ENCODE measurements around the gene PSPN.

PSPN gene

GRCh38 chr19:6375411-6376010 lies at the start of gene PSPN:
PSPN (minus strand) TSS chr19:6375933; CDS start chr19:6375849, 84 bp downstream.
- peaks cover 0 to 4% of the 10 kb centered on the region in 2 donors for H3K9me3 ChIP-seq (ENCODE audit: control insufficient read depth in 2 of 2, low read length in 2 of 2)
- no peak within 1 kb of the TSS for H3K27ac ChIP-seq (ENCODE audit: low read length)
- H3K27me3 ChIP-seq (ENCODE audit: control insufficient read depth in 1 of 2, insufficient read depth in 2 of 2, low read length in 2 of 2), result no peaks in the 10 kb centered on the region

DNA sequence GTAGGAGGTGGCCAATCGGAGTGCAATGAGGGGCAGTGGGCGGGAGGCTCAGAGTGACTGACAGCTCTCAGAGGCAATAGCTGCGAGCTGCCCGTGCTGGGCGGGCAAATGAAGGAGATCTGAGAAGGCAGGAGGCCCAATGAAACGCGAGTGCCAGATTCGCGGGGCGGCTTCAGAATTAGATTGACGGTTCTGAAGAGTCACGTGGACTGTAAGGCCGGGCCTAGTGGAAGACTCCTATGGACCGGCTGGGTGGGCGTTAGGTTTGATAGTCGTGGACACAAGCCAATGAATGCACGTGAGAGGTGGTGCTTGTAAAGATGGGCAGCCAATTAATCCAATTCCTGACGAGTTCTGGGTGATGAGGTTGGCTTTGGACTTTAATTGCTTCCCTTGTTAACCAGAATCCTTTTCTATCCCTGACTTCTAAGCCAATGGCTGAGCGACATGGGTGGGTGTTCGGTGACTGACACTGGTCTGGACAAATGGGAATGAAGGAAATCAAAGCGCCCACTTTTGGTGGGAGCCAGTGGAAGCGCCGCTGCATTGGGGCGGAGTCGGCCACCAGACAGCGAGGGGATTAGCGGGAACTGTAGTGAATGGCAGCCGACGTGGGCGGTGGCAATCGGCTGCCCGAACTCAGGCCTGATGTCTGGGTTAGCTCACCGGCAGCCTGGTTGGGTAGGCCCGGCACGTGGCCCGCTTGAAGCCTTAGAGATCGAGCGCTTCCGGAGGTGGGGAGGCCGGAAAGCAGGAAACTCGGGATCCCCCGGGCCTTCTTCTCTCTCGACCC lies 49.4 kb upstream of the PSPN start:
- Histone ChIP-seq H3K9me3 (ENCODE audit: control insufficient read depth in 2 of 2, low read length in 2 of 2) (peaks cover 0 to 4% of the 10 kb centered on the region in 2 donors), H3K27ac (ENCODE audit: low read length) (peak overlapping the region; percentile 88), H3K4me3 (ENCODE audit: low read length in 2 of 2) (peak overlapping the region; percentile 26 to 54), H3K4me1 (ENCODE audit: control insufficient read depth, insufficient read depth, low read length) (peaks cover 30% of the 10 kb centered on the region), H3K9ac (ENCODE audit: low read length in 2 of 2) (peak overlapping the region; percentile 16 to 47), H3K27me3 (ENCODE audit: control insufficient read depth in 1 of 2, insufficient read depth in 2 of 2, low read length in 2 of 2) (peaks cover 0 to 2% of the 10 kb centered on the region in 2 donors), H3K36me3 (ENCODE audit: control insufficient read depth in 2 of 2, insufficient read depth in 2 of 2, low read length in 2 of 2) (peaks cover 7% of the 10 kb centered on the region in 2 donors)

More at GRCh38 chr19:6375411-6376010, at the start of gene PSPN:
- Histone ChIP-seq H3K36me3 (ENCODE audit: control insufficient read depth in 2 of 2, insufficient read depth in 2 of 2, low read length in 2 of 2) (peaks cover 10 to 13% of the 10 kb centered on the region in 2 donors), H3K4me1 (ENCODE audit: control insufficient read depth, insufficient read depth, low read length) (peaks cover 24% of the 10 kb centered on the region), H3K9ac (ENCODE audit: low read length in 2 of 2) (no peak within 1 kb of the TSS), H3K4me3 (ENCODE audit: low read length in 2 of 2) (no peak within 1 kb of the TSS)

- Histone ChIP-seq H3K9me3 (ENCODE audit: control insufficient read depth in 2 of 2, low read length in 2 of 2) (peaks cover 0 to 4% of the 10 kb centered on the region in 2 donors), H3K4me3 (ENCODE audit: low read length in 2 of 2) (peak within 1 kb of the TSS; percentile 85 to 96), H3K9ac (ENCODE audit: low read length in 2 of 2) (peak within 1 kb of the TSS; percentile 86 to 89), H3K4me1 (ENCODE audit: control insufficient read depth, insufficient read depth, low read length) (peaks cover 32% of the 10 kb centered on the region), H3K36me3 (ENCODE audit: control insufficient read depth in 2 of 2, insufficient read depth in 2 of 2, low read length in 2 of 2) (peaks cover 12 to 14% of the 10 kb centered on the region in 2 donors), H3K27me3 (ENCODE audit: control insufficient read depth in 1 of 2, insufficient read depth in 2 of 2, low read length in 2 of 2) (peaks cover 0 to 2% of the 10 kb centered on the region in 2 donors), H3K27ac (ENCODE audit: low read length) (peak within 1 kb of the TSS; percentile 88)
Measured at GRCh38 chr19:6424195-6424938, 48.6 kb upstream of the PSPN start, which contains the start of gene KHSRP. KHSRP (minus strand) TSS chr19:6424811; CDS start chr19:6424701, 110 bp downstream.

- Histone ChIP-seq H3K27ac (ENCODE audit: low read length) (peak overlapping the region; percentile 46), H3K9me3 (ENCODE audit: control insufficient read depth in 2 of 2, low read length in 2 of 2) (peaks cover 0 to 4% of the 10 kb centered on the region in 2 donors), H3K27me3 (ENCODE audit: control insufficient read depth in 1 of 2, insufficient read depth in 2 of 2, low read length in 2 of 2) (peaks cover 0 to 2% of the 10 kb centered on the region in 2 donors), H3K9ac (ENCODE audit: low read length in 2 of 2) (peak overlapping the region; percentile 86 to 89), H3K36me3 (ENCODE audit: control insufficient read depth in 2 of 2, insufficient read depth in 2 of 2, low read length in 2 of 2) (peaks cover 20 to 21% of the 10 kb centered on the region in 2 donors), H3K4me3 (ENCODE audit: low read length in 2 of 2) (peak overlapping the region; percentile 85 to 96), H3K4me1 (ENCODE audit: control insufficient read depth, insufficient read depth, low read length) (peaks cover 34% of the 10 kb centered on the region)
Measured at GRCh38 chr19:6423499-6424194, 47.9 kb upstream of the PSPN start.

DNA sequence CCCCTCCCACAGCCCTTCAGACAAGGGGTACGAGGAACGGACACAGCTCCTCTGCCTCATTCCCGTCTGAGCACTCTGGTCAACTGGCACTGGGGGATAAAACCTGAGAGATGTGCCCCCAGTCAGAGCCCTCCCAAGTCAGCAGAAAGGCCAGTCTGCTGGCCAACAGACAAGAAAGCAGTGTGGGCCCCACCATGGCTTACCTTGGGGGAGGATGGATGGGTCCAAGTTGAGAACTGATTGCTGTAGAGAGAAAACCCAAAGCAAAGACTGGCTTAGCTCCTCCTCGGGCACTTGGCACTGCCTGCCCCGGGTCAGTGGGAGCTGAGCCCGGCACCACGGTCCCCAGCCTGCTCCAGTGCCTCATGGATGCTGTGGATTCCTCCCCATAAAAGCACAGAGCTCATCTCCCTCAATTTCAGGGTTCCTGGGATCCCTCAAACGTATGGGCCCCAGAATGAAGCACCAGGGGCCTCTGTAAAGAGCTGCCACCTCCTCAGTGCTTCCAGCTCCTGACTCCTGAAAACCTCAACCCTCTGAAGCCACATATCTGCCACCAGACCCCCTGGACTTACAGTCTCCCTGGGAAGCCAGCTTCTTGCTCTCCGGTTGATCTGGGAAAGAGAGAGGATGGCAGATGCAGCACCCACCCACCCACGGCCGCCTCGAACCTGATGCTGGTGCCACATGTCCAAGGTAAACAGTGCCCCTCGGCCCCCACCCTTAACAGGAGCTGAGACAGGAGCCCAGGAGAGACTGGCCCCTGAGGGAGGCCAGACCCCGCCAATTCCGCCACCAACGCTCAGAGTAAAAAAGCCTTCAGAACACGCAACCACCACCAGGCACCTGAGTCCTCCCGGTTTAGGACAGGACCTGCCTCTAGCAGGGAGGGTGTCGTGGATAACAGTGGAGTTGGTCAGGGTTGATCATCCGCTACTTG lies 45.6 kb upstream of the PSPN start:
- no peaks in the 10 kb centered on the region for H3K27me3 ChIP-seq (ENCODE audit: control insufficient read depth in 1 of 2, insufficient read depth in 2 of 2, low read length in 2 of 2)
- peak overlapping the region in 1 of 2 donors; percentile 15 for H3K4me3 ChIP-seq (ENCODE audit: low read length in 2 of 2)
- peak overlapping the region in 1 of 2 donors; percentile 27 for H3K9ac ChIP-seq (ENCODE audit: low read length in 2 of 2)
- H3K27ac ChIP-seq (ENCODE audit: low read length), result no peak overlapping the region
- peaks cover 34% of the 10 kb centered on the region for H3K4me1 ChIP-seq (ENCODE audit: control insufficient read depth, insufficient read depth, low read length)
- peaks cover 43 to 44% of the 10 kb centered on the region in 2 donors for H3K36me3 ChIP-seq (ENCODE audit: control insufficient read depth in 2 of 2, insufficient read depth in 2 of 2, low read length in 2 of 2)
- peaks cover 0 to 4% of the 10 kb centered on the region in 2 donors for H3K9me3 ChIP-seq (ENCODE audit: control insufficient read depth in 2 of 2, low read length in 2 of 2)

DNA sequence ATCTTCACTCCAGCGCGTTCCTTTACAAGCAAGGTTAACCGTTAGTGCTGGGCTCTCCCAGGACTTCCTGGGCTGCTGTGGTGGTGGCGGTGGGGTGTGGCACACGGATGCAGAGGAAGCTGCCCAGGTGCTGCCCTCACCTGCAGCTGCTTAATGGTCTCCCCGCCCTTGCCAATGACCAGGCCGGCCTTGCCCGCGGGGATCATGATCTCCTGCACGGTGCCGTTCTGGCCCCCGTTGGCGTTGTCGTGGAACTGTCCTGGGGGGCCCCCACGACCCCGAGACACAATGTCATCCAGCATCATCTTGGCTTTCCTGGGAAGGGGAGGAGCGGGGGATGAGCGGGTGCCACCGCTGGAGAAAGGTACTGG lies 42.8 kb upstream of the PSPN start:
- Histone ChIP-seq H3K4me3 (ENCODE audit: low read length in 2 of 2) (no peak overlapping the region), H3K36me3 (ENCODE audit: control insufficient read depth in 2 of 2, insufficient read depth in 2 of 2, low read length in 2 of 2) (peaks cover 56 to 59% of the 10 kb centered on the region in 2 donors), H3K4me1 (ENCODE audit: control insufficient read depth, insufficient read depth, low read length) (peaks cover 26% of the 10 kb centered on the region)

DNA sequence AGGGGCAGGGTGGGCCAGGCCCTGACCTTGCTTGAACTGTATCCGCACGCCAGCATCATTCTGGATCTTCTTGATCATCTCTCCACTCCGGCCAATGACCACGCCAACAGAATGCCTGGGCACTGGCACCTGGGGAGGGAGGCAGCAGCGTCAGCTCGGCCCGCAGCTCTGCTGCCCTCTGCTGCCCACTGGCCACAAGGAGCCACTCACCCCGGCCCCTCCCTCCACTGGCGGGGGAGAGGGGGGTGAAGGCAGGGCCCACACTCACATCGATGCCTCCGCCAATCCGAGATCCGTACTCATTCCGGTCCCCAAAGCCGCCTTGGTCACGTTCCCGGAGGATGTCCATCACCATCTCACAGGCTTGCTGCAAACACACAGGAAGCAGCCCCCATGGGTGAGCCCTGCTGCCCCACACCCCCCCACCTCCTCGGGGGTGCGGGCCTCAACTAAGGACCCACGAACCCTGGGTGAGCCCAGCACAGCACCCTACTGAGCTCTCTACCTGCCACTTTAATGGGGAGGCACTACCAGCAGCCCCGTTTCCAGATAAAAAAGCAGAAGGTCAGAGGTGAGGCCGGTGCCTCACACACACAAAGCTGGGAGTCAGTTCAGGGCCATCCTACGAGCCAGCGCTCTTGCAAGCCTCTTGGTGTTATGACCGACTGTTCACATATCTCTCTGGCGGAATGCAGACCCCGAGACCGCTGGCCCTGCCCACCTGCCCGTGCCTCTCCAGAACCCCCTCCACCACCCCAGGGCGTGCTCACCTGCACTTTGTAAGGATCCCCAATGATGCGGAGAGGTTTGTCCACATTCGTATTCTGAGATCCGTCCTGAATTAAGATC lies 42.2 kb upstream of the PSPN start:
- no peaks in the 10 kb centered on the region for H3K9me3 ChIP-seq (ENCODE audit: control insufficient read depth in 2 of 2, low read length in 2 of 2)
- peaks cover 56 to 59% of the 10 kb centered on the region in 2 donors for H3K36me3 ChIP-seq (ENCODE audit: control insufficient read depth in 2 of 2, insufficient read depth in 2 of 2, low read length in 2 of 2)
- H3K4me1 ChIP-seq (ENCODE audit: control insufficient read depth, insufficient read depth, low read length), result peaks cover 20% of the 10 kb centered on the region
- no peaks in the 10 kb centered on the region for H3K27me3 ChIP-seq (ENCODE audit: control insufficient read depth in 1 of 2, insufficient read depth in 2 of 2, low read length in 2 of 2)
- H3K9ac ChIP-seq (ENCODE audit: low read length in 2 of 2), result no peak overlapping the region
- H3K4me3 ChIP-seq (ENCODE audit: low read length in 2 of 2), result no peak overlapping the region
- H3K27ac ChIP-seq (ENCODE audit: low read length), result no peak overlapping the region

More for the DNA sequence above, 42.8 kb upstream of the PSPN start:
- H3K27me3 ChIP-seq (ENCODE audit: control insufficient read depth in 1 of 2, insufficient read depth in 2 of 2, low read length in 2 of 2), result no peaks in the 10 kb centered on the region
- H3K9me3 ChIP-seq (ENCODE audit: control insufficient read depth in 2 of 2, low read length in 2 of 2), result no peaks in the 10 kb centered on the region
- no peak overlapping the region for H3K27ac ChIP-seq (ENCODE audit: low read length)
- H3K9ac ChIP-seq (ENCODE audit: low read length in 2 of 2), result no peak overlapping the region

DNA sequence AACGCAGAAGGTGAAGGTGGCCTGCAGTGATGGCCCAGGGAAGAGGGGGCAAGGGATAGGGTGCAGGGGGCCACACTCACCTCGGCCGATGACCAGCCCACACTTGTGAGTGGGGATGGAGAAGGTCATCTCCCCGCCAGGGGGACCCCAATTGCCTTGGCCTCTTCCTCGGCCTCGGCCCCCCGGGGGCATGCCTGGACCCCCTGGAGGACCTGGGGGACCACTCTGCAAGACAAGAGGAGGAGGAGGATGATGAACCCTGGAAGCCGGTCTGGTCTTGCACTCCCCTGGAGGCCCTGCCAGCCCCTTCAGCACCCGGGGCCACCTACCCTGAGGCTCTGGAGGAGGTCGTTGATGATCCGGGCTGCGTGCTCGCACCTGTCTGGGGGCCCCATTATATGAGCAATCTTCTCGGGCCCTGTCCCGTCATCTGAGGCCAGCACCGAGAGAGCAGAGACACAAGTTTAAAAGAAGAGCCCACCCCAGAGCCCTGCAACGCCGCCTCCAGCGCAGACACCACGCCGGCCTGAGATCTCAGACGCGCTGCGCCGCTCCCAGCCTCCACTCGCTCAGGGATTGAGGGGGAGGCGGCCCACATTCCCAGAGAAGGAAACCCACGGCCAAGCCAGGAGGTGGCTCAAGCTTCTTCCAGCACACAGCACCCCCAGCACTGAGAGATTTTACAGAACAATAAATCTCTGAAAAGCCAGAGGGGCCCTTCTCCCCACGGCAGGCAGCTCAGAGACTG lies 41.1 kb upstream of the PSPN start:
- peaks cover 56 to 59% of the 10 kb centered on the region in 2 donors for H3K36me3 ChIP-seq (ENCODE audit: control insufficient read depth in 2 of 2, insufficient read depth in 2 of 2, low read length in 2 of 2)
- no peak overlapping the region for H3K9ac ChIP-seq (ENCODE audit: low read length in 2 of 2)
- no peaks in the 10 kb centered on the region for H3K9me3 ChIP-seq (ENCODE audit: control insufficient read depth in 2 of 2, low read length in 2 of 2)
- H3K4me3 ChIP-seq (ENCODE audit: low read length in 2 of 2), result no peak overlapping the region
- H3K27ac ChIP-seq (ENCODE audit: low read length), result no peak overlapping the region
- peaks cover 14% of the 10 kb centered on the region for H3K4me1 ChIP-seq (ENCODE audit: control insufficient read depth, insufficient read depth, low read length)
- no peaks in the 10 kb centered on the region for H3K27me3 ChIP-seq (ENCODE audit: control insufficient read depth in 1 of 2, insufficient read depth in 2 of 2, low read length in 2 of 2)

Data from stomach smooth muscle (tissue), 2 donors.